Peyer's patch (tissue), 4 donors: ENCODE data around the gene KAZN. TPM values are rescaled to one million over a fixed set of nuclear protein-coding genes. Genes with fewer than 3 reads are reported as not detected.

Source experiments
- DNase-seq, 3 donors: peaks; one replicate each; pipeline ENCODE4 v3.0.0-alpha.2; 2017 to 2019
- H3K27ac ChIP-seq, 4 donors: fragments of 200-600 bp; sonication (generic); one replicate each; pipeline ENCODE4 v1.5.1; 2016 to 2019
- H3K27me3 ChIP-seq, 2 donors: fragments of 200-600 bp; sonication (generic); one replicate each; pipeline ENCODE4 v1.5.1; 2019
- H3K36me3 ChIP-seq, 3 donors: fragments of 200-600 bp; sonication (generic); one replicate each; pipeline ENCODE4 v1.5.1; 2016 to 2019
- H3K4me1 ChIP-seq, 4 donors: fragments of 200-600 bp; sonication (generic); one replicate each; pipeline ENCODE4 v1.5.1; 2016 to 2019
- H3K4me3 ChIP-seq, 4 donors: fragments of 200-600 bp; sonication (generic); 1 replicate in 3 of 4; 2 replicates in 1 of 4; pipeline ENCODE4 v1.5.1; 2016 to 2019; ENCODE audit warnings: mild to moderate bottlenecking in 1 of 4
- H3K9me3 ChIP-seq, 4 donors: fragments of 200-600 bp; sonication (generic); one replicate each; pipeline ENCODE4 v1.5.1; 2016 to 2019; ENCODE audit warnings: mild to moderate bottlenecking in 1 of 4
- CTCF ChIP-seq, 6 experiments: fragments of 450-650 bp in 4 of 6; fragments of 200-600 bp in 2 of 6; sonication (generic) in 1 of 6; IDR thresholded peaks; one replicate each; pipeline ENCODE4 v1.5.1; 2017 to 2019; ENCODE audit warnings: antibody characterized with exemption in 6 of 6, mild to moderate bottlenecking in 3 of 6, moderate library complexity in 1 of 6
- POLR2A ChIP-seq, 2 donors: fragments of 450-650 bp; IDR thresholded peaks; one replicate each; pipeline ENCODE4 v1.5.1; 2017; ENCODE audit warnings: antibody characterized with exemption in 2 of 2, mild to moderate bottlenecking in 2 of 2, moderate library complexity in 2 of 2
- total RNA-seq, 4 donors: library from RNA; depleted of rRNA; stranded (reverse); fragments of >200 nt; gene quantifications; one replicate each; pipeline ENCODE4 v1.1.0, GENCODE V29; 2016

The KAZN gene
- total RNA-seq, 4 donors from 2014 or later = 14.9 to 25.5 (median 21.7) TPM

- TF ChIP-seq POLR2A (IDR thresholded peaks at IDR 0.05) (no peak), CTCF (IDR thresholded peaks at IDR 0.05) (no peak)
- DNase-seq = no peak
- Histone ChIP-seq H3K4me3 (no peak overlapping the region), H3K9me3 (no peaks in the 10 kb centered on the region), H3K36me3 (no peaks in the 10 kb centered on the region), H3K4me1 (no peaks in the 10 kb centered on the region), H3K27me3 (no peaks in the 10 kb centered on the region), H3K27ac (no peak overlapping the region)
Observed at GRCh38 chr1:14590411-14591180, 7.9 kb upstream of the KAZN start.

- no peak for DNase-seq
- Histone ChIP-seq H3K27ac (no peak overlapping the region), H3K36me3 (no peaks in the 10 kb centered on the region), H3K27me3 (no peaks in the 10 kb centered on the region), H3K9me3 (no peaks in the 10 kb centered on the region), H3K4me3 (no peak overlapping the region), H3K4me1 (no peaks in the 10 kb centered on the region)
- no peak for TF ChIP-seq CTCF (IDR thresholded peaks at IDR 0.05)
- no peak for TF ChIP-seq POLR2A (IDR thresholded peaks at IDR 0.05)
Observed at GRCh38 chr1:14591600-14591999, 6.9 kb upstream of the KAZN start.

GRCh38 chr1:14592004-14592631 lies 6.4 kb upstream of the KAZN start:
- no peaks in the 10 kb centered on the region for H3K4me1 ChIP-seq
- TF ChIP-seq POLR2A (IDR thresholded peaks at IDR 0.05) = no peak
- TF ChIP-seq CTCF (IDR thresholded peaks at IDR 0.05) = no peak
- H3K9me3 ChIP-seq = no peaks in the 10 kb centered on the region
- no peak for DNase-seq
- no peaks in the 10 kb centered on the region for H3K27me3 ChIP-seq
- H3K36me3 ChIP-seq = no peaks in the 10 kb centered on the region
- H3K27ac ChIP-seq = no peak overlapping the region
- H3K4me3 ChIP-seq = no peak overlapping the region

- Histone ChIP-seq H3K4me3 (no peak overlapping the region), H3K36me3 (no peaks in the 10 kb centered on the region), H3K27me3 (peaks cover 0 to 5% of the 10 kb centered on the region in 2 donors), H3K27ac (no peak overlapping the region), H3K4me1 (peaks cover 0 to 1% (median 0%) of the 10 kb centered on the region in 4 donors), H3K9me3 (no peaks in the 10 kb centered on the region)
- TF ChIP-seq CTCF (IDR thresholded peaks at IDR 0.05) (no peak), POLR2A (IDR thresholded peaks at IDR 0.05) (no peak)
- no peak for DNase-seq
Observed at GRCh38 chr1:14593302-14593701, 5.2 kb upstream of the KAZN start.

- Histone ChIP-seq H3K27ac (no peak overlapping the region), H3K4me1 (peaks cover 0 to 8% (median 0%) of the 10 kb centered on the region in 4 donors), H3K9me3 (no peaks in the 10 kb centered on the region), H3K36me3 (no peaks in the 10 kb centered on the region), H3K4me3 (no peak overlapping the region), H3K27me3 (peaks cover 0 to 12% of the 10 kb centered on the region in 2 donors)
- no peak for DNase-seq
- TF ChIP-seq CTCF (IDR thresholded peaks at IDR 0.05) (no peak), POLR2A (IDR thresholded peaks at IDR 0.05) (no peak)
Observed at GRCh38 chr1:14594045-14594444, 4.4 kb upstream of the KAZN start.
